ENCODE results near the gene CAMK1D. TPM values are rescaled to one million over a fixed set of nuclear protein-coding genes. Genes with fewer than 3 reads are reported as not detected.

Gene CAMK1D
- total RNA-seq, 1 donor from 2014 or later = 22.5 TPM

GRCh38 chr10:12387561-12388210 is 38.3 kb downstream of the CAMK1D start:
- Histone ChIP-seq H3K4me1 (peaks cover 9% of the 10 kb centered on the region), H3K27ac (no peak overlapping the region), H3K9me3 (peaks cover 7% of the 10 kb centered on the region), H3K4me3 (no peak overlapping the region), H3K27me3 (ENCODE audit: low read depth) (no peaks in the 10 kb centered on the region), H3K36me3 (no peaks in the 10 kb centered on the region)
- ATAC-seq (no peak), DNase-seq (peak; percentile 22)
- TF ChIP-seq CTCF (IDR thresholded peaks at IDR 0.05) = no peak
- intact Hi-C loops (cut with DNase I) = no loop called here

DNA sequence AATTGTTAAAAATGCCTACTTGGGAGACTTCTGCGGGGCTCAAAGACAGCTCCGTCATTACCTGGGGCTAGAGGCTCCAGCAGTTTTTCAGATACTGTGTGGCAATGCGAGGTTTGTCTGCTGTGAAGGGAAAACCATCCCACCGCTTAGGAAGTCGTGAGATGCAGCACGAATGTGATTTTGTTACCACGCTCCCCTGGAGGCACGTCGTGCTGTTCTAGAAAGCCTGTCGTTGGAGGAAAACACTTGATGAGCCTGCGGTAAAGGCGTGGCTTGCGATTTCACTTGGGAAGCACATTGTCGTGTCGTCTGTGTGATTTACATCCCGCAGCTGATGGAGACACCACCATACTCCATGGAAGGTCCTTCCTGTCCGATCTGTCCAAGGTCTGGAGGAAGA is 39.3 kb downstream of the CAMK1D start:
- no peak overlapping the region for H3K27ac ChIP-seq
- no peak for DNase-seq
- peaks cover 7% of the 10 kb centered on the region for H3K9me3 ChIP-seq
- no peak for ATAC-seq
- intact Hi-C loops (cut with DNase I) = no loop called here
- H3K36me3 ChIP-seq = no peaks in the 10 kb centered on the region
- no peak for TF ChIP-seq CTCF (IDR thresholded peaks at IDR 0.05)
- no peak overlapping the region for H3K4me3 ChIP-seq
- peaks cover 9% of the 10 kb centered on the region for H3K4me1 ChIP-seq
- no peaks in the 10 kb centered on the region for H3K27me3 ChIP-seq (ENCODE audit: low read depth)

DNA sequence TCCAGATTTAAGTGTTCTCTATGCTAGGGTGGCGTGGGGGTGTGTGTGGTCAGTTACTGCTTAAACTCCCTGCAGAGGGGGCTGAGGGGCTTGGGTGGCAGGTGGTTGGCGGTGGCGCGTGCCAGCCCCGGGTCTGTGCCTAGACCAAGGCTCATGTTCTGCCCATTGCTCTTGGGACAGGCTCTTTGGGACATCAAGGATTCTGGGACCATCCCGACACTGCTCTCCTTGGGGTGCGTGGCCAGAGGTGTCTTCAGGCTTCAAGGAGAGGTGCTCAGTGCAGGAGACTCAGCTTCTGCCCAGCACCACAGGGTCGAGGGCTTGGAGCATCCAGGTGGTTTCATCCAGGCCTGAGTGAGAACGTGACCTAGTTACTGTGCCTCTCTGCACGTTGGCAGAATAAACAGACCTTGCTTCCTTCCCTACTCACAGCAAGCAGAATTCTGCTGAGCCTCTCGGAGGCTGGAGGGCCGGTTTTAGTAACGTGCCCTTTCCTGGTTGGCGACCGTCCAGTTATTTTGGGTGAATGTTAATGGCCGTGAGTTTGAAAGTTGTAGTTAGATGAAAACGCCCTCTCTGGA is 39.9 kb downstream of the CAMK1D start:
- Histone ChIP-seq H3K4me3 (no peak overlapping the region), H3K36me3 (no peaks in the 10 kb centered on the region), H3K27ac (no peak overlapping the region), H3K4me1 (peaks cover 9% of the 10 kb centered on the region), H3K27me3 (ENCODE audit: low read depth) (no peaks in the 10 kb centered on the region), H3K9me3 (peaks cover 7% of the 10 kb centered on the region)
- DNase-seq (peak; percentile 13), ATAC-seq (peak; percentile 36 to 78)
- no peak for TF ChIP-seq CTCF (IDR thresholded peaks at IDR 0.05)
- intact Hi-C loops (cut with DNase I) = no loop called here

GRCh38 chr10:12390733-12391132 is 41.4 kb downstream of the CAMK1D start:
- peak in 1 of 2 donors; percentile 13 for ATAC-seq
- H3K27ac ChIP-seq = no peak overlapping the region

DNA sequence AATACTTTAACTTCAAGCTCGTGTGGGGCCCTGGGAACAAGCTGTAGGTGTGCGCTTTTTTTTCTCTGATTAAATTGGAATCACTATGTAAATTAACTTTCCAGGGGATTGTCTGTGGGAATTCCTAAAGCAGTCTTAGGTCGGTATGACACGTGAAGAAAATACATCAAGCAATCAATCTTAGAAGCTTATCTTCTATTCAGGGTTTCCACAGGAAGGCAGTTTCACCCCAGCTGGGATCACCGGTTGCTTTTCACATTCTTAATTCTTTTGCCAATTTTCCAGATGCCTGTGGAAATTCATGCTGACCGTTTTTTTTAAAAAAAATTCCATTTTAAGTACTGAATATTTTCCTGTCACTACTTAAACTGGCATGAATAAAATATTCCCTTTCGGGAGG is 41.9 kb downstream of the CAMK1D start:
- H3K36me3 ChIP-seq = no peaks in the 10 kb centered on the region
- no peak overlapping the region for H3K27ac ChIP-seq
- DNase-seq = no peak
- no peaks in the 10 kb centered on the region for H3K27me3 ChIP-seq (ENCODE audit: low read depth)
- ATAC-seq = no peak
- no peaks in the 10 kb centered on the region for H3K9me3 ChIP-seq
- intact Hi-C loops (cut with DNase I) = no loop called here
- H3K4me1 ChIP-seq = peaks cover 9% of the 10 kb centered on the region
- H3K4me3 ChIP-seq = no peak overlapping the region
- no peak for TF ChIP-seq CTCF (IDR thresholded peaks at IDR 0.05)

More at GRCh38 chr10:12390733-12391132, 41.4 kb downstream of the CAMK1D start:
- intact Hi-C loops (cut with DNase I) = no loop called here
- H3K4me1 ChIP-seq = peaks cover 9% of the 10 kb centered on the region
- no peaks in the 10 kb centered on the region for H3K27me3 ChIP-seq (ENCODE audit: low read depth)
- TF ChIP-seq CTCF (IDR thresholded peaks at IDR 0.05) = no peak
- no peaks in the 10 kb centered on the region for H3K36me3 ChIP-seq
- no peak overlapping the region for H3K4me3 ChIP-seq
- H3K9me3 ChIP-seq = no peaks in the 10 kb centered on the region
- no peak for DNase-seq
